Measurements from ENCODE around the gene ASPHD2.

ASPHD2 gene

GRCh38 chr22:26444777-26445176, 15.7 kb downstream of the ASPHD2 start:
- ATAC-seq (ENCODE audit: low read depth) (no peak), DNase-seq (ENCODE audit: low spot score) (no peak)
- Histone ChIP-seq H3K4me3 (ENCODE audit: severe bottlenecking) (no peak overlapping the region), H3K9me3 (ENCODE audit: severe bottlenecking) (no peaks in the 10 kb centered on the region), H3K36me3 (ENCODE audit: low read depth) (no peaks in the 10 kb centered on the region; the same call in 1 of the 2 replicates), H3K4me1 (ENCODE audit: insufficient read depth, poor library complexity, severe bottlenecking) (peaks cover 10% of the 10 kb centered on the region), H3K27me3 (ENCODE audit: insufficient read depth, poor library complexity, severe bottlenecking) (no peaks in the 10 kb centered on the region), H3K27ac (ENCODE audit: poor library complexity, severe bottlenecking) (no peak overlapping the region)
- TF ChIP-seq CTCF (IDR thresholded peaks at IDR 0.05; ENCODE audit: poor library complexity, severe bottlenecking), result no peak

DNA sequence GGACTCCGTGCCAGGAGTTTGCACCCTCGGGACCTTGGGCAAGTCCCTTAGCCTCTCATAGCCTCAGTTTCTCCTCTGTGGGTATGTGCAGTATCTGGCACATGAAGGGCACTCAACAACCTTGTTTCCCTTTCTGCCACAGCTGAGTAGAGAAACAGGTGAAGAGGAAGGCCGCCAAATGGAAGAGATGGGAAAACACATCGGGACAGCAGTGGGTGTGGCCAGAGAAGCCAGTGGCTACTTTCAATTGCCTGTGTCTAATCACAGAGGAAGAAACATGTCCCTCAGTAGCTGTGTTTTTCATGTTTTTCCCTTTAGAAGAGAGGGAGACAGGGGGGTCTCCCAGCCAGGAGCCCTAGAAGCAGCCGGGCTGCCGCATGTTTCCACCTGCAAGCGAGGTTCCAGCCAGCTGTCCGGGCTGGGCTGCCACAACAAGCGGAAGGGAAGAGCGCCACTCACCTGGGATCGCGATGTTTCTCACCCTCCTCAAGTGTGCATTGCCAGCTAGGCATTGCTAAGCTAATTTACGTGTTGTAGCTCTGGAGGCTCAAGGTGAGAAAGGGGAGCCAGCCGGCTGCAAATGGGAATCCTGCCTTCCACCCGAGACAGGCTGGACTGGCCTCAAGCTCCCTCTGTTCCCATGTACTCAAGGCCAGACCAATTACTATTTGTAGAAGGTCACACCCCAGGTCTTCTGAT, 16.7 kb downstream of the ASPHD2 start:
- no peak for ATAC-seq (ENCODE audit: low read depth)
- DNase-seq (ENCODE audit: low spot score), result no peak
- peaks cover 5% of the 10 kb centered on the region; the same call in 1 of the 2 replicates for H3K36me3 ChIP-seq (ENCODE audit: low read depth)
- no peak for TF ChIP-seq CTCF (IDR thresholded peaks at IDR 0.05; ENCODE audit: poor library complexity, severe bottlenecking)
- peaks cover 10% of the 10 kb centered on the region for H3K4me1 ChIP-seq (ENCODE audit: insufficient read depth, poor library complexity, severe bottlenecking)
- no peak overlapping the region for H3K4me3 ChIP-seq (ENCODE audit: severe bottlenecking)
- no peaks in the 10 kb centered on the region for H3K27me3 ChIP-seq (ENCODE audit: insufficient read depth, poor library complexity, severe bottlenecking)
- no peak overlapping the region for H3K27ac ChIP-seq (ENCODE audit: poor library complexity, severe bottlenecking)
- H3K9me3 ChIP-seq (ENCODE audit: severe bottlenecking), result no peaks in the 10 kb centered on the region

- H3K9me3 ChIP-seq (ENCODE audit: severe bottlenecking), result no peaks in the 10 kb centered on the region
- peaks cover 9% of the 10 kb centered on the region for H3K4me1 ChIP-seq (ENCODE audit: insufficient read depth, poor library complexity, severe bottlenecking)
- H3K27ac ChIP-seq (ENCODE audit: poor library complexity, severe bottlenecking), result no peak overlapping the region
- no peak for ATAC-seq (ENCODE audit: low read depth)
- H3K36me3 ChIP-seq (ENCODE audit: low read depth), result peaks cover 15% of the 10 kb centered on the region
- no peak for DNase-seq (ENCODE audit: low spot score)
- no peak for TF ChIP-seq CTCF (IDR thresholded peaks at IDR 0.05; ENCODE audit: poor library complexity, severe bottlenecking)
- H3K4me3 ChIP-seq (ENCODE audit: severe bottlenecking), result no peak overlapping the region
- H3K27me3 ChIP-seq (ENCODE audit: insufficient read depth, poor library complexity, severe bottlenecking), result no peaks in the 10 kb centered on the region
Observed at GRCh38 chr22:26446808-26447515, 17.9 kb downstream of the ASPHD2 start.

- Histone ChIP-seq H3K36me3 (ENCODE audit: low read depth) (peaks cover 22% of the 10 kb centered on the region), H3K27me3 (ENCODE audit: insufficient read depth, poor library complexity, severe bottlenecking) (no peaks in the 10 kb centered on the region), H3K9me3 (ENCODE audit: severe bottlenecking) (no peaks in the 10 kb centered on the region), H3K27ac (ENCODE audit: poor library complexity, severe bottlenecking) (no peak overlapping the region), H3K4me1 (ENCODE audit: insufficient read depth, poor library complexity, severe bottlenecking) (peaks cover 2% of the 10 kb centered on the region), H3K4me3 (ENCODE audit: severe bottlenecking) (no peak overlapping the region)
- DNase-seq (ENCODE audit: low spot score) (no peak), ATAC-seq (ENCODE audit: low read depth) (no peak)
- no peak for TF ChIP-seq CTCF (IDR thresholded peaks at IDR 0.05; ENCODE audit: poor library complexity, severe bottlenecking)
Observed at GRCh38 chr22:26447584-26448329, 18.7 kb downstream of the ASPHD2 start.

All from RWPE2 (cell line).